Astrocyte of the cerebellum (primary cell): ENCODE results near the gene TP53RK.
A peak's percentile ranks its signal among the peaks of the same experiment; 100 is the strongest.

Source experiments
- DNase-seq: peaks from one replicate; pipeline ENCODE4 v3.0.0-alpha.2; 2011; ENCODE audit warnings: low read depth
- H3K4me3 ChIP-seq: 2 replicates; pipeline ENCODE4 v1.5.1; 2011; ENCODE audit warnings: mild to moderate bottlenecking, low read depth, low read length, moderate library complexity
- CTCF ChIP-seq: IDR thresholded peaks from 2 replicates; pipeline ENCODE4 v1.5.1; 2012; ENCODE audit warnings: low read length, low read depth, moderate library complexity, mild to moderate bottlenecking; ENCODE audit errors: missing control alignments
- in situ Hi-C: cut with HindIII; loops from 2 replicates; pipeline ENCODE4 v1.10.0; 2017; ENCODE audit warnings: low sequenced_read_pairs

The TP53RK gene

GRCh38 chr20:46713957-46714834, 25.0 kb upstream of the TP53RK start:
- in situ Hi-C loops, result no loop called here
- no peak for DNase-seq
- H3K4me3 ChIP-seq, result no peak overlapping the region
- TF ChIP-seq CTCF, result no peak

GRCh38 chr20:46712056-46712636, 22.9 kb upstream of the TP53RK start:
- DNase-seq, result no peak
- TF ChIP-seq CTCF, result no peak
- in situ Hi-C loops, result no loop called here
- no peak overlapping the region for H3K4me3 ChIP-seq

- in situ Hi-C loops, result no loop called here
- H3K4me3 ChIP-seq, result peak overlapping the region; percentile 55
- DNase-seq, result no peak
- no peak for TF ChIP-seq CTCF
Measured at GRCh38 chr20:46710153-46710913, 21.1 kb upstream of the TP53RK start.

GRCh38 chr20:46709459-46710152, 20.4 kb upstream of the TP53RK start, which contains the start of gene SLC2A10:
TSS of gene SLC2A10 (plus strand) at chr20:46709649. CDS start at chr20:46709737, 88 bp downstream.
- in situ Hi-C loops, result no loop called here
- no peak for DNase-seq
- peak within 1 kb of the TSS; percentile 55 for H3K4me3 ChIP-seq
- no peak for TF ChIP-seq CTCF

- DNase-seq, result no peak
- in situ Hi-C loops, result no loop called here
- no peak for TF ChIP-seq CTCF
- H3K4me3 ChIP-seq, result peak overlapping the region; percentile 55
Measured at GRCh38 chr20:46709055-46709458, 19.8 kb upstream of the TP53RK start.
